ENCODE results near the gene ZBTB45. TPM values are rescaled to one million over a fixed set of nuclear protein-coding genes. Genes with fewer than 3 reads are reported as not detected.

The ZBTB45 gene
- total RNA-seq, 1 experiment from 2014 or later, result 12.0 TPM

DNA sequence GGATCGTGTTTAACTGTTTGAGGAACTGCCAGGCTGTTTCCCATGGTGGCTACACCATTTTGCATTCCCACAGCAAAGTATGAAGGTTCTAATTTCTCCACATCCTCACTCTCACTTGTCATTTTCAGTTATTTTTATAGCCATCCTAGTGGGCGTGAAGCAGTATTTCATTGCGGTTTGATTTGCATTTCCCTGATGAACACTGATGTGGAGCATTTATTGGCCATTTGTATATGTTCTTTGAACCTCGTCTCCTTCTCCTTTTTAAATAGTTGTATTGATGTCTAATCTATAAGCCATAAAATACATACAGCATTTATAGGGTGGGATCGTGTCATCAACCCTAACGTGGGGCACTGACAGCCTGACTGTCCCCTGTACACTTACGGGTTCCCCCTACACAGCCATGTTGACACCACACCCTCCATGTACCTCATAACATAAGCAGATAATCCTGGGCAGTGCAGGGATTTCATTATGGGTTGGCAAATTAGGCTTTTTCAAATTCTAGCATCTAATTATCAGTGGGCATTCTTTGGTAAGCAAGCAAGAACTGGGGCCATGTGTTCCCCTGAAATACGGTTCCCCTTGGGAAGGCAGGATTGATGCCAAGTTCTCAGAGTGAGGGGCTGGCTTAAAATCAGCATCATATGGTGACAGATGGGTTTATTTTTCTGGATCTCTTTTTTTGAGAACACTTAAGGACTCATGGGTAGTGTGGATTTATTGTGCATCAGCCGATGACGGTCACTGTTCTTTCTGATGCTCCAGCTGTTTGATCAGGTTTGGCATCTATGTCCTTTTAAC, 11.6 kb upstream of the ZBTB45 start:
- peaks cover 4% of the 10 kb centered on the region; the same call in 1 of the 2 replicates for H3K27me3 ChIP-seq (ENCODE audit: insufficient read depth, low read length)
- no peaks in the 10 kb centered on the region for H3K9me2 ChIP-seq (ENCODE audit: insufficient read depth)
- H3K79me2 ChIP-seq (ENCODE audit: insufficient read depth, low read length), result no peaks in the 10 kb centered on the region
- H3K4me1 ChIP-seq (ENCODE audit: control insufficient read depth in 1 of 2, insufficient read depth in 2 of 2, low read length in 2 of 2), result no peaks in the 10 kb centered on the region
- TF ChIP-seq POLR2AphosphoS5 (IDR thresholded peaks at IDR 0.05; ENCODE audit: low read depth, low read length), result no peak
- TF ChIP-seq EZH2 (IDR thresholded peaks at IDR 0.05), result no peak
- TF ChIP-seq CEBPB (IDR thresholded peaks at IDR 0.05; ENCODE audit: low read depth), result no peak
- TF ChIP-seq FOSL1 (IDR thresholded peaks at IDR 0.05; ENCODE audit: low read depth), result no peak
- TF ChIP-seq, protein P1, sequence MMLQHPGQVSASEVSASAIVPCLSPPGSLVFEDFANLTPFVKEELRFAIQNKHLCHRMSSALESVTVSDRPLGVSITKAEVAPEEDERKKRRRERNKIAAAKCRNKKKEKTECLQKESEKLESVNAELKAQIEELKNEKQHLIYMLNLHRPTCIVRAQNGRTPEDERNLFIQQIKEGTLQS (IDR thresholded peaks at IDR 0.05), result no peak
- TF ChIP-seq POLR2A (IDR thresholded peaks at IDR 0.05; ENCODE audit: borderline replicate concordance, extremely low read depth, insufficient read depth, insufficient read length), result no peak
- TF ChIP-seq EGR1 (IDR thresholded peaks at IDR 0.05; ENCODE audit: low read depth), result no peak
- no peak for TF ChIP-seq YY1 (IDR thresholded peaks at IDR 0.05; ENCODE audit: extremely low read depth, insufficient replicate concordance, low read depth, low read length)
- no peak for TF ChIP-seq RAD21 (IDR thresholded peaks at IDR 0.05; ENCODE audit: low read depth)
- TF ChIP-seq ZFX (IDR thresholded peaks at IDR 0.05), result no peak
- no peak for TF ChIP-seq SRF (IDR thresholded peaks at IDR 0.05; ENCODE audit: low read depth)
- TF ChIP-seq ZNF274 (IDR thresholded peaks at IDR 0.05; ENCODE audit: low read depth, low read length), result no peak
- TF ChIP-seq ELF1 (IDR thresholded peaks at IDR 0.05; ENCODE audit: borderline replicate concordance, low read depth), result no peak
- TF ChIP-seq, protein P2, sequence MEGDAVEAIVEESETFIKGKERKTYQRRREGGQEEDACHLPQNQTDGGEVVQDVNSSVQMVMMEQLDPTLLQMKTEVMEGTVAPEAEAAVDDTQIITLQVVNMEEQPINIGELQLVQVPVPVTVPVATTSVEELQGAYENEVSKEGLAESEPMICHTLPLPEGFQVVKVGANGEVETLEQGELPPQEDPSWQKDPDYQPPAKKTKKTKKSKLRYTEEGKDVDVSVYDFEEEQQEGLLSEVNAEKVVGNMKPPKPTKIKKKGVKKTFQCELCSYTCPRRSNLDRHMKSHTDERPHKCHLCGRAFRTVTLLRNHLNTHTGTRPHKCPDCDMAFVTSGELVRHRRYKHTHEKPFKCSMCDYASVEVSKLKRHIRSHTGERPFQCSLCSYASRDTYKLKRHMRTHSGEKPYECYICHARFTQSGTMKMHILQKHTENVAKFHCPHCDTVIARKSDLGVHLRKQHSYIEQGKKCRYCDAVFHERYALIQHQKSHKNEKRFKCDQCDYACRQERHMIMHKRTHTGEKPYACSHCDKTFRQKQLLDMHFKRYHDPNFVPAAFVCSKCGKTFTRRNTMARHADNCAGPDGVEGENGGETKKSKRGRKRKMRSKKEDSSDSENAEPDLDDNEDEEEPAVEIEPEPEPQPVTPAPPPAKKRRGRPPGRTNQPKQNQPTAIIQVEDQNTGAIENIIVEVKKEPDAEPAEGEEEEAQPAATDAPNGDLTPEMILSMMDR (IDR thresholded peaks at IDR 0.05 in 2 of 3, conservative IDR thresholded peaks at IDR 0.05 in 1 of 3; ENCODE audit: borderline replicate concordance in 1 of 3, insufficient read depth in 1 of 3, low read depth in 2 of 3, low read length in 2 of 3), result no peak
- TF ChIP-seq, protein P3, sequence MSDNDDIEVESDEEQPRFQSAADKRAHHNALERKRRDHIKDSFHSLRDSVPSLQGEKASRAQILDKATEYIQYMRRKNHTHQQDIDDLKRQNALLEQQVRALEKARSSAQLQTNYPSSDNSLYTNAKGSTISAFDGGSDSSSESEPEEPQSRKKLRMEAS (IDR thresholded peaks at IDR 0.05), result no peak
- no peak for TF ChIP-seq SIN3A (IDR thresholded peaks at IDR 0.05; ENCODE audit: low read depth)
- no peak for TF ChIP-seq TCF7L2 (IDR thresholded peaks at IDR 0.05; ENCODE audit: borderline replicate concordance, extremely low read depth, insufficient read depth, insufficient read length)
- TF ChIP-seq SP1 (IDR thresholded peaks at IDR 0.05; ENCODE audit: low read depth), result no peak
- TF ChIP-seq, protein P4, sequence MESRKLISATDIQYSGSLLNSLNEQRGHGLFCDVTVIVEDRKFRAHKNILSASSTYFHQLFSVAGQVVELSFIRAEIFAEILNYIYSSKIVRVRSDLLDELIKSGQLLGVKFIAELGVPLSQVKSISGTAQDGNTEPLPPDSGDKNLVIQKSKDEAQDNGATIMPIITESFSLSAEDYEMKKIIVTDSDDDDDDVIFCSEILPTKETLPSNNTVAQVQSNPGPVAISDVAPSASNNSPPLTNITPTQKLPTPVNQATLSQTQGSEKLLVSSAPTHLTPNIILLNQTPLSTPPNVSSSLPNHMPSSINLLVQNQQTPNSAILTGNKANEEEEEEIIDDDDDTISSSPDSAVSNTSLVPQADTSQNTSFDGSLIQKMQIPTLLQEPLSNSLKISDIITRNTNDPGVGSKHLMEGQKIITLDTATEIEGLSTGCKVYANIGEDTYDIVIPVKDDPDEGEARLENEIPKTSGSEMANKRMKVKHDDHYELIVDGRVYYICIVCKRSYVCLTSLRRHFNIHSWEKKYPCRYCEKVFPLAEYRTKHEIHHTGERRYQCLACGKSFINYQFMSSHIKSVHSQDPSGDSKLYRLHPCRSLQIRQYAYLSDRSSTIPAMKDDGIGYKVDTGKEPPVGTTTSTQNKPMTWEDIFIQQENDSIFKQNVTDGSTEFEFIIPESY (IDR thresholded peaks at IDR 0.05; ENCODE audit: extremely low read depth, insufficient replicate concordance, low read length), result no peak
- TF ChIP-seq, protein P5, sequence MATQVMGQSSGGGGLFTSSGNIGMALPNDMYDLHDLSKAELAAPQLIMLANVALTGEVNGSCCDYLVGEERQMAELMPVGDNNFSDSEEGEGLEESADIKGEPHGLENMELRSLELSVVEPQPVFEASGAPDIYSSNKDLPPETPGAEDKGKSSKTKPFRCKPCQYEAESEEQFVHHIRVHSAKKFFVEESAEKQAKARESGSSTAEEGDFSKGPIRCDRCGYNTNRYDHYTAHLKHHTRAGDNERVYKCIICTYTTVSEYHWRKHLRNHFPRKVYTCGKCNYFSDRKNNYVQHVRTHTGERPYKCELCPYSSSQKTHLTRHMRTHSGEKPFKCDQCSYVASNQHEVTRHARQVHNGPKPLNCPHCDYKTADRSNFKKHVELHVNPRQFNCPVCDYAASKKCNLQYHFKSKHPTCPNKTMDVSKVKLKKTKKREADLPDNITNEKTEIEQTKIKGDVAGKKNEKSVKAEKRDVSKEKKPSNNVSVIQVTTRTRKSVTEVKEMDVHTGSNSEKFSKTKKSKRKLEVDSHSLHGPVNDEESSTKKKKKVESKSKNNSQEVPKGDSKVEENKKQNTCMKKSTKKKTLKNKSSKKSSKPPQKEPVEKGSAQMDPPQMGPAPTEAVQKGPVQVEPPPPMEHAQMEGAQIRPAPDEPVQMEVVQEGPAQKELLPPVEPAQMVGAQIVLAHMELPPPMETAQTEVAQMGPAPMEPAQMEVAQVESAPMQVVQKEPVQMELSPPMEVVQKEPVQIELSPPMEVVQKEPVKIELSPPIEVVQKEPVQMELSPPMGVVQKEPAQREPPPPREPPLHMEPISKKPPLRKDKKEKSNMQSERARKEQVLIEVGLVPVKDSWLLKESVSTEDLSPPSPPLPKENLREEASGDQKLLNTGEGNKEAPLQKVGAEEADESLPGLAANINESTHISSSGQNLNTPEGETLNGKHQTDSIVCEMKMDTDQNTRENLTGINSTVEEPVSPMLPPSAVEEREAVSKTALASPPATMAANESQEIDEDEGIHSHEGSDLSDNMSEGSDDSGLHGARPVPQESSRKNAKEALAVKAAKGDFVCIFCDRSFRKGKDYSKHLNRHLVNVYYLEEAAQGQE (IDR thresholded peaks at IDR 0.05; ENCODE audit: low read depth), result no peak
- ChIA-PET CTCF (no interaction called here), RAD21 (ENCODE audit: low non-redundant PET in 1 of 2, low total read pairs in 2 of 2, uncharacterized antibody in 2 of 2, unreplicated experiment in 2 of 2) (no interaction called here), POLR2A (no interaction called here)
- H3K9ac ChIP-seq (ENCODE audit: low read length), result no peak overlapping the region
- no peaks in the 10 kb centered on the region for H4K20me1 ChIP-seq (ENCODE audit: insufficient read depth)
- intact Hi-C loops (cut with micrococcal nuclease), result no loop called here
- no peak overlapping the region for H3K4me3 ChIP-seq (replicated peaks in 1 of 2; ENCODE audit: low read depth in 1 of 2, low read length in 2 of 2)
- DNase-seq (ENCODE audit: low read depth, low spot score) (no peak), ATAC-seq (no peak; the same call in 1 of the 2 replicates)
- no peak overlapping the region for H3K27ac ChIP-seq (ENCODE audit: low read depth, low read length)
- H3K9me3 ChIP-seq (ENCODE audit: control insufficient read depth in 1 of 2, insufficient read depth in 1 of 2, low read depth in 1 of 2, low read length in 2 of 2), result no peaks in the 10 kb centered on the region
- no peak overlapping the region for H2AFZ ChIP-seq (ENCODE audit: low read depth, low read length, poor library complexity, severe bottlenecking)
- H3K36me3 ChIP-seq (ENCODE audit: control insufficient read depth in 1 of 2, insufficient read depth in 2 of 2, low read length in 2 of 2), result no peaks in the 10 kb centered on the region
- BruUV-seq (replicated peaks), result no TSS peak
- no peak overlapping the region for H3K4me2 ChIP-seq (ENCODE audit: low read length)
